HG03558 (cell line): ENCODE data around the gene TCAIM.

Source experiments
- ATAC-seq: cut with Tn5 transposase; IDR thresholded peaks from one replicate; pipeline ENCODE4 v1.9.1; 2021; ENCODE audit warnings: moderate number of reproducible peaks; ENCODE audit not compliant: unreplicated experiment; ENCODE audit errors: extremely low read depth

Gene TCAIM, protein sequence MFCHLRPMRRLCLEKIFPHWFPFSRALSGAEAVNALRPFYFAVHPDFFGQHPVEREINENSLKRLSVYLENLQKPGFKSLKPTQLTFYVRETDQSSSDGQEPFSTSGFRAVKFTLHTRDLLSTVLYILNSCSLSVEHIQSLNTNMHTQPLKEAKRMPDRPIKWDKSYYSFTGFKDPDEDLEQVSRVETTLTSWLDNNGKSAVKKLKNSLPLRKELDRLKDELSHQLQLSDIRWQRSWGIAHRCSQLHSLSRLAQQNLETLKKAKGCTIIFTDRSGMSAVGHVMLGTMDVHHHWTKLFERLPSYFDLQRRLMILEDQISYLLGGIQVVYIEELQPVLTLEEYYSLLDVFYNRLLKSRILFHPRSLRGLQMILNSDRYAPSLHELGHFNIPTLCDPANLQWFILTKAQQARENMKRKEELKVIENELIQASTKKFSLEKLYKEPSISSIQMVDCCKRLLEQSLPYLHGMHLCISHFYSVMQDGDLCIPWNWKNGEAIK

DNA sequence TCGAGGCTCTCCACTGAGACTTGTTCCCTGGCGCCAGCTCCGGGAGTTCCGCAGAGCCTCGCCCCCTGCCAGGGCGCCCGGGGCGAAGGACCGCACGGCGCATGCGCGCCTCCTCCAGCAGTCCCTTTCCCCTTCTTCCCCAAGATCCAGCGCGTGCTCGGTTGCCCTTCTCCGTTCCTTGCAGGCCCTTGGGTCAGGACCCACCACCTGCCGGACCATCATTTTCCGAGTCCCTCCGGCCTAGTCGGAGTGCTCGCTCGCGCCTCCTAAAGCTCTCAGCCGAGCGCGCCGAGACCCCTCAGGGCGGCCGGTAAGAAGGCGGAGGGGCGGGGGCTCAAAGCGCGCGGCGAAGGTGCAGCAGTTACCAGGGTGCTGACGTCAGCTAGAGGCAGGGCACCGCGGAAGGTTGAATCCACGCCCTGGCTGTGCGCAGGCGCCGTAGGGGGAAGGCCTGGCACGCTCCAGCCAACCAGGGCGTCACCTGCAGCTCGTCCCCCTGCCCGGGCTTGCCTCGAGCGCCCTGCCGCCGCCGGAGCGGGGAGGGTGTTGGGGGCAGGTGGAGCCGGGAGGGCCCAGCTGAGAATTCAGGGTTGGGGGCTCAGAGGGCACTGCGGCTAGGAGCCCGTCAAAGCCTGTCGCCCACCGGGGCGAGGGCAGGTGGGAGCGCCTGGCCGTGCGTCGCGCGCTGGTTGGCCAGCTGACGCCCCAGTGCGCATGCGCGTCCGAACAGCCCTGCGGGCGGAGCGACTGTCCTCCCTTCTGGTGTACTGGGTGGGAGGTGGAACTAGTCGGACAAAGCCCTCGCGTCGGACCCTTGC lies at the start of gene TCAIM:
Gene TCAIM, plus strand, starts transcription at position 757 of the 818 bp plus-strand sequence. CDS start 16,017 bp downstream, outside the sequence.
- ATAC-seq = peak; percentile 84

DNA sequence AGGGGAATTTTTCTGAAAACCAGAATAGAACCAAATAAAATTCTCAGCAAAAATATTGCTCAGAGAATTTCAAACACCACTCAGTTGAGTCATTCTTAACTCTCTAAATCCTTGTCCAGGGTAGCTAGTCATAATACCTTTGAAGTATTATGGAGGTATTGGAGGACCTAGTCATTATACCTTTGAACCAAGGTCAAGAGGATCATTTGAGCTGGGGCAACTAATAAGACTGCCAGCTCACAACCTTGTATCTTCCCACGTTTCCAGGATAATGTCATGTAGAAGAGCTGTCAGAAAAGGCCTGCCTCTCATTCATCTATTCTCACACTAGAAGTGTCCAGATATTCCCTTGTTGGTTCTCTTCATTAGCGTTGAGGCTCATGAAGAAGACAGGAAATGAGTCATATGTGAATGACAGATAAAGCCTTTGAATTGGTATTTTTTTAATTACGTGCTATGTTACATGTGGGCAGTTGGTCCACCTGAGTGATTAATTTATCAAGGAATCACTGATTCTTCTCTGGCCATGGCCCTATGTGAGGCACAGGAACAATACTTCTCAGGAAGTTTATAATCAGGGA lies 48.6 kb upstream of the TCAIM start:
- ATAC-seq = no peak

DNA sequence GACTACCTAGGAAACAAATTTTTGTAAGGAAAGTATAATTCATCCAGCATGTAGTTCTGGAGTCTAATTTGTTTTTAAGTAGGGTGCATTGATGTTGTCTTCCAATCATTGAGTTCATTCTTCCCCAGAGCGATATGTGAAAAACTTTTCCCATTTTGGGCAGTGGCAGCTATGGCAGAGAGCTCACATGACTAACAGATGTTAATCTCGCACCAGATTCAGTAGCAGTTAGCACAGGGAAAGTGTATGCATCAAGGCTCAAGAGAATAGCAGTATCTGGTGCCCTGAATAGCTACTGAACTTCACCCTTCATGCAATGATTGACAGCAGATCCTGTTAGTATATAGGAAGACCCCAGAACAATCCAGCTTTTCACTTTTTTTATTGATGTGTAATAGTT lies 46.3 kb upstream of the TCAIM start:
- ATAC-seq = no peak

DNA sequence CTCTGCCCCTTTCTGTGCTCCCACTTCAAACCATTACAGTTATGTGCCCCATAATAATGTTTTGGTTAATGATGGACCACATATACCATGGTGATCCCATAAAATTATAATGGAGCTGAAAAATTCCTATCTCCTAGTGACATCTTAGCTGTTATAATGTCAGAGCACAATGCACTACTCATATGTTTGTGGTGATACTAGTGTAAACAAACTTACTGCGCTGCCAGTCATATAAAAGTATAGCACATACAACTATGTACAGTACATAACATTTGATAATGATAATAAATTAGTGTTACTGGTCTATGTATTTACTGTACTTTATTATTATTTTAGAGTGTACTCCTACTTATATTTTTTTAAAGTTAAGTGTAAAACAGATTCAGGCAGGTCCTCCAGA lies 45.6 kb upstream of the TCAIM start:
- ATAC-seq = no peak

DNA sequence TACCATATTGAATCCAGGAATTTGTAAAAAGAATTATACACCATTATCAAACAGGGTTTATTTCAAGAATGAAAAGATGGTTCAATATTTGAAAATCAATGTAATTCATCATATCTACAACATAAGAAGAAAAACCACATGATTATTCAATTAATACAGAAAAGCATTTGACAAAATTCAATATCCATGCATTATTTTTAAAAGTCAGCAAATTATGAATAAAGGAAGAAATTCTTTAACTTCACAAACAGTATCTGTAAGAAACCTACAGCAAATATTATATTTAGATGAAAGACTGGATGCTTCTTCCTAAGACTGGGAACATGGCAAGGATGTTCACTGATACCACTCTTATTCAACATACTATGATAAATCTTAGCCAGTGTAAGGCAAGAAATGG lies 41.3 kb upstream of the TCAIM start:
- no peak for ATAC-seq

DNA sequence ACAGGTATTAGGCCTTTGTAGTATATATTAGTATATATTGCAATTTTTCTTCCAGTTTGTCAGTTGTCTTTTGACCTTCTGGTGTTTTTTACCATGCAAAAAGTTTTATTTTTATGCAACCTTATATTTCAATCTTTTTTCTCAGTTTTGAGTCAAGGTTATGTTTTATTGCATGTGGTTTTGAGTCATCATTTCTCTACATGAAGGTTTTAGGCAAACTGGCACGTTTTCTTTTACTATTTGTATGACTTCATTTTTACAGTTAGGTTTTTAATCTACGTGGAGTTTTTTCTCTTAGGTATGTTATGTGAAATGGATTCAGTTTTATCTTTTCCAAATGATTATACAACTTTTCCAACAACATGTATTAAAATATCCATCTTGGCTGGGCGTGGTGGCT lies 36.8 kb upstream of the TCAIM start:
- ATAC-seq = no peak

DNA sequence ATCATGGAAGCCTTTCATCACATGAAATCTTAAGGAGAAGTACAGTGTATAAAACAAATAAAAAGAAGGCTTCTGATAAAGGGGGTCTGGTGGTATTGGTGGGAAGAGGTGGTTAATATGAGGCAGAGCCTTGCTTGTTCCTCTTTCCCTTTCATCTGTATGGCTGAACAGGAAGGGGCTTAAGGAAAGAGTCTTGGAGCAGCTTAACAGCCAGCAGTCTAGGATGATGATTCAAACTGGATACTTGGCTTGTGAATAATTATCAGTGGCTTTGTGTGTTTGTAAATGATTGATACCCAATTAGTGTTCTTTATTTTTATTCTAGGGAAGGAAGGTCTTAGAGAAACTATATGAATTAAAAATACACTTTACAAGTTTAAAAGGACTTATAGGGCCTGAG lies 29.1 kb upstream of the TCAIM start:
- ATAC-seq = no peak

DNA sequence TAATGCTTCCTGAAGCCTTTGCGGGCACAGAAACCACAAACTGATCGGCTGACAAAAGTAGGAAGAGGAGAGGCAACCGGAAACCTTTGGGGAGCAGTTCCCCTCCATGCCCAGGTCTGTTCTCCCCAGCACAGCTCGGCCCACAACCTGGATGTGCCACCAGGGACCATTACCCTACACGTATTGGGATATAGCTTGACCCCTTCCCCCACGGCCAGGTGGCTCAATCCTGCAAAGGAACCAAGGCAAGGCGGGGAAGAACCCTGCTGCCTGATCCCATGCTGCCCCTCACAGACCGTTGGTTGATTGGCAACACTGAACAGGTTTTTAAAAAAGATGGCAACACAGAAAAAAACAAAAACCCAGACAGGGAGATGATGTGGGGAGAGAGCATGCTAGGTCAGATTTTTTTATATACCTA lies 19.7 kb upstream of the TCAIM start:
- no peak for ATAC-seq

DNA sequence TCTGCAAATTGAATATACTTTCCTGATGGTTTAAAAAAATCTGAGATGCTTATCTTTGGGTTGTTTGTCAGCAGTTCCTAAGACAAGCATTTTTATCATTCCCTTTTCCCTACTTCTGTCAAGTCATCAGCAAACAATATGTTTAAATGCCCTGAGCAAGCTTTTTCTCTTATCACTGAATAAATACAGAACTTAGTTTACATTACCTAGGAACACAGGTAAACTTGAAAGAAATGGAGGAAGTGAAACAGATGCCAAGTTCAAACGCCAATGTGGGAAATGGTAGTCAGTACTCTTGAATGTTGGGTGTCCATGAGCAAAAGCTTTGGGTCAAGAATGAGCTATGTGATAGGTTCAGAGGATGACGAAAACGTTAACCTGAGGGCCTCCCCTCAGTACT lies 17.2 kb upstream of the TCAIM start:
- no peak for ATAC-seq

DNA sequence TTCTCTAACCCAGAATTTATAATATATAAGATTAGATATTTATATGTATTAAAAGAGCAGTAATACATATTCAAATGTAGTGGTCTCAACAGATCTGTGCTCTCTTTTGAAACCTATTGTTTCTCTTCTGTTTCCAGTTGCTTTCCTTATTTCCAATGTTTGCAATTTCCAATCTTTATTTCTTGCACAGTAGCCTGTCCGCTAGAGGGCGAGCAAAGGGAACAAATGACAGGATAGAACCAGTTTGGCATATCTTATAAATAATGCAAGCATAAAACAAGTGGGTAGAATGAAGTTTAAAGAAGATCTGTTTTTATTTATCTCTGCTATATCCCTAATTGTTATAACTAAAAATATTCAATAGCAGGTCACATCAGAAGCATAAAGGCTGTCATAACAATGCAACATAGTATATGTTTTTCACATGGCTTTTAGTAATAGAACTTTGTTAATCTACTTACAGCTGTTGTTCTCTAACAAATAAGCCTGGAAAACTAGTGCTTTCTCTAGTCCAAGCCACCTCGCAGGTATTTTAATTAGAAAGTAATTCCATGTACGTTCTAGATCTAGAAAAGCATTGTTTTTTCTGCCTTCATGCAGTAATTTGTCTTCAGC lies 15.1 kb upstream of the TCAIM start:
- no peak for ATAC-seq

DNA sequence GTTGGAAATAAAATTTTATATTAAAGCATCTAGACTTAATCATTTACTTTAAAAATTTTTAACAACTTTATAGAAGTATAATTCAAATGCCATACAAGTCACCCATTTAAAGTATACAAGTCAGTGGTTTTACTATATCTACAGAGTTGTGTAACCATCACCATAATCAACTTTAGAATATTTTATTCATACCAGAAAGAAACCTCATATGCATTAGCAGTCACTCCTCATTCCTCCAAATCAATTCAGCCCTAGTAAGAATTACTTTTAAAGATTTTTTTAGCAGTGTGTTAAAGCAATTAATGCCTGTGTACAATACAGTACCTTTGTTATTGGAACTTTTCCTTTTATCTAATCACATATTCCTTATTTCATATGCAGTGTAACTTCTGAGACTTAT lies 14.0 kb upstream of the TCAIM start:
- ATAC-seq = no peak

DNA sequence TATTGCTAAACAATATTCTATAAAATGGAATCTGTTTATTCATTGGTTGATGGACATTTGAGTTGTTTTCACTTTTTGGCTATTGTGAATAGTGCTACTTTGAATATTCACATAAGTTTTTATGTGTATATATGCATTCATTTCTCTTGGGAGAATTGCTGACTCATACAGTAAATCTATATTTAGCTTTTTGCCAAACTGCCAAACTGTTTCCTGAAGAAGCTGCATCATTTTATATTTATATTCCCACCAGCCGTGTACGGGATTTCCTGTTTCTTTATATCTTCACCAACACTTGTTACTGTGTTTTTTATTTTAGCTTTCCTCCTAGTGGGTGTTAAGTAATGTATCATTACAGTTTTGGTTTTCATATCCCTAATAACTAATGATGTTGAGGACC lies 12.5 kb upstream of the TCAIM start:
- no peak for ATAC-seq

DNA sequence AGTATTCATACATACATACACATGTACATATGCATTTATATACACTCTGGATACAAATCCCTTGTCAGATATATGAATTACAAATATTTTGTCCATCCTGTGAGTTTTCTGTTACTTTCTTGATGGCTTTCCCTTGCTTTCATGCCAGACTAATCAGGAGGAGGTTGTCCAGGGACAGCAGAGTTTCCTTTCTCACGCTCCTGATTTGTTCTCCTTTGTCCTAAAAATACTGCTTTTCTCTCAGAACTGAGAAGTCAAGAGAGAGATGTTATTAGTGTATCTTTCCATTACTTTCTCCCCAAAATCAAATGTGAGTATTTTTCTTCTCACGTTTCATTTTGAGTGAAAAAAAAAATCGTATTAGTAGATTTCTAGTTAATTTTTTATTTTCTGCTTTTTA lies 12.1 kb upstream of the TCAIM start:
- no peak for ATAC-seq

DNA sequence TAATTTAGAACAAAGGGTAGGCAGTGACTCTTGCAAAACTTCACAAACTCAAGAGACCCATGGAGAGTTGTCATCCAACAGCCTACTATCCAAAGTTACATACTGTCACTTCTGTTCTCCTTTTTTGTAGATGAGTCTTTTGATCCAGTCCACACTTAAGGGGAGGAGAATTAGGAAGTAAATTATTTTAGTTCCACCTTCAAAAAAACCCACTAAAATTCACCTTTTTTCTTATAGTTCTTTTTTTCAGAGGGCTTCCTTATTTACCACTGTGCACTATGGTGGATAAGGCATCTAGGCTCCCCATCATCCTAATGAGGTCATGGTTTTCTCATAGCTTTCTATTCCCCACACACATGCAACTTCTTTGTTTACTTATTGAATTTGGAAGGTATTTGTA lies 8.6 kb upstream of the TCAIM start:
- no peak for ATAC-seq

DNA sequence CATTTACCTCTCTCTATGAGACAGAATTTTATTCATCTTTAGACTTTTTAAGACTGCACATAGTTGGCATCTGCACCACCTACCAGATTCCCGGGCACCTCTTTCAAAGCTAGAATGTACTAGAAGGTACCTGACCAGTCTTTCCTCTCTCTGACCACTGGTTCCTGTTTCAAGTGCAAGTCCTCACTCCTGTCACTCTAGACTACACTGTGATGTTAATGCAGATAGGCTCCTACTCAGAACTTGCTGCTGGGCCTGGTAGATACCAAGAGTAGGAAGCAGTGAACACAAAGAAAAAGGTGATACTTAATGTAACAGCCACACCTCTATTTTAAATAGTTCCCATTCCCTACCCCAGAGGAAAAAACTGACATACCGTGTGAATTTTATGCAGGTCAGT lies 8.1 kb upstream of the TCAIM start:
- no peak for ATAC-seq

DNA sequence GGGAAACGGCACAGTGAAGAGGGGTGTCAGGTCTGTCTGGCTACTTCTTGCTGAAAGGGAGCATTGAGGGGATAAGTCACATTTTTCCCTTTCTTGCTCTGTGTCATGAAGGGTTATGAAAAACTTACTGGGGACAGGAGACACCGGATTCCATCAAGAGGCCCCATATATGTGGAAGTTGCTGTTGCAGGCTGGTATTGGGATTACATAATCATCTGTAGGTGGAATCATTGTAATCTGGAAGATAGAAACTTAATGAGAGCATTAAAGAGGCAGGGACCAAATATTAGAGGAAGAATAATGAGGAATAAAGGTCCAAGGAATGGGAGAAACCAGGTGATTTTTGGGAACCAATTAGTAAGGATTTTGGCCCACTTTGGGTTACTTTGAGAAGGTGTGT lies 4.2 kb upstream of the TCAIM start:
- no peak for ATAC-seq

DNA sequence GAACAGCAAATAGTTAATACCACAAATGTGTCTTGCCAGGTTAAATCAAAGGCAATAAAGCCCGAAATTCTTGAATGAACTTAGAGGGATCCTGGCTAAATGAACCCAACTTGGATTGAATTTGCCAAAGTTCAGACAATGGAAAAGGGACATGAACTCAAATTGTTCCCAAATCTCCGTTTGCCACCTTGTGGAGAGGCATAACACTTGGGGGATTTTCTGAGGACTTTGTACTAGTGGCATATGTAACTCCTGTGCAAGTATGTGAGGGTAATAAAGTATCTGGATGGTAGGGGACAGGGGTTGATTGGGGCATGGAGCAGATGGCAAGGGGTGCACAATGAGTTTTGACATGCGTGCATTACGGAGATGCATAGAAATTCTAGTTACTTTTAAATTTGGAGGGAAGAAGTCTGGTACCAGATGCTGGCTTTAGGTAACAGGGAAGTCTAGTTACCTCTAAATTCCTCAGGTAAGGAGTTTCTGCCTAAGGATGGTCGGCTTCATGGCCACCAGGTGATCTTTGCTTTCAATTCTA lies 1.2 kb upstream of the TCAIM start:
- no peak for ATAC-seq

DNA sequence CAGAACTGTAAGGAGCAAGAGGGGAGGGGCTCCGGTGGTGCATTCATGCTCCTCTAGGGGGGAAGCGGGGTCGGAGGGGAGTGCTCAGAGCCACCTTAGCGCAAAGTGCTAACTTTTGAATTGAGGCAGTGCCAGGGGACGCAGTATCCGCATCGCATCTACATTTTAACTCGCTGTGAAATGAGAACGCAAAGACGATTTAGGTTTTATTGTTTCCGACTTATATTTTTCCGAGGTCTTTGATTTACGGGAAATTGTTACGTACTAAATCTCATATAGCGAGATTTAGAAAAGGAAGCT lies 212 bp downstream of the TCAIM start:
- ATAC-seq = no peak

DNA sequence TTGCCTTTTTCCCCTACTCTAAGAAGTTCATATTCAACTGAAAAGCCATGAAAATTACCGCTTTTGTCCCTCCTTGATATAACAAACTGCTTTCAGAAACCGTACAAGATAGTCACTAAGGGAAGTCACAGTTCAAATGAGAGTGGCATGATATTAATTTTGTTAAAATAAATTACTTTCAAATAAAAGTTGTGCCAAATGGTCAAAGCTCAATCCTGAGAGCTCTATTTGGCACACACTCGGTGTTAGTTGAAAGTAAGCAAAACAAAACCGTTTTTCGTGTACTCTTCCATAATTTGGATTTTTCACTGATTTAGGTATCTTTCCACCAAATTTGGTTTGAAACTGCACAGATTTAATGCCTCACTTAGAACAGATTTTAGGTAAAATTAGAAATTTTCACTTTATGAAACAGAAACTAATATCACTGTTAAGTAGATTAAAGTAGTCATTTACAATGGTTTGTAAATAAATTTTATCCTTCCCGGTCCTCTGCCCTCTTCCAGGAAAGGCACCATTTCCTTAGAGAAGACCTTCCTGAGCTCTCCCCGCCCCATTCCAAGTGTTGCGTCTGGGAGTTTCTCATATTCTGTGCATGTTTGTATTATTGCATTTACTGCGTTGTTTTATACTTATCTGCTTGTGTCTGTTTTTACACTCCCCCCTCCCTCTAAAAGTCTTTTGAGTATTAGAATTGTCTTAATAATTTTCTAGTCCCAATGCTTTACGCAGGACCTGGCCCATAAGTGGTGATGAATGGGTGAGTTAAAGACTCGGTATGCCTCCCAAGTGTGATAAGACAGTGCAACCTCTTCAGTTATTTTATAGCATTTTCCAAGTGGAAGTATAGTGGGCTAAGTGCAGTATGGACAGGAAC lies 853 bp downstream of the TCAIM start:
- no peak for ATAC-seq

DNA sequence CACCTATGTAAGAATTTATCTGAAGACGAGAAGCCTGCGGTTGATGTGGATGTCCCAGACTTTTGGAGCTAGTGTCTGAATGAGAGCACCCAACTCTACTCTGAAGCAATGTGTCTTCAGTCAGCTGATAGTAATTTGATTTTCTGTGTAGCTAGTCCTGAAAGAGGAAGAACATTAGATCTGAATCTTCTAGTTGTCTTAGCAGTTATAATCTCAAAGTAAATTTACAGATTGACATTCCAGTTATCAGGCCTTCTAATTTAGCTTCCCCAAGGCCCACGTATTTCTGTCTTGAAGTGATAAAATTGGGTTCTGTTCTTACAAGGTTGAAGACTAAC lies 1.5 kb downstream of the TCAIM start:
- ATAC-seq = no peak
